ENCODE results near the gene MACROD1.

GRCh38 chr11:64135711-64136110 is 30.2 kb downstream of the MACROD1 start:
- TF ChIP-seq CTCF (IDR thresholded peaks at IDR 0.05): no peak
- TF ChIP-seq POLR2AphosphoS5 (IDR thresholded peaks at IDR 0.05): no peak
- TF ChIP-seq POLR2A (IDR thresholded peaks at IDR 0.05): no peak
